ENCODE measurements around the gene TCF12.

Gene TCF12

DNA sequence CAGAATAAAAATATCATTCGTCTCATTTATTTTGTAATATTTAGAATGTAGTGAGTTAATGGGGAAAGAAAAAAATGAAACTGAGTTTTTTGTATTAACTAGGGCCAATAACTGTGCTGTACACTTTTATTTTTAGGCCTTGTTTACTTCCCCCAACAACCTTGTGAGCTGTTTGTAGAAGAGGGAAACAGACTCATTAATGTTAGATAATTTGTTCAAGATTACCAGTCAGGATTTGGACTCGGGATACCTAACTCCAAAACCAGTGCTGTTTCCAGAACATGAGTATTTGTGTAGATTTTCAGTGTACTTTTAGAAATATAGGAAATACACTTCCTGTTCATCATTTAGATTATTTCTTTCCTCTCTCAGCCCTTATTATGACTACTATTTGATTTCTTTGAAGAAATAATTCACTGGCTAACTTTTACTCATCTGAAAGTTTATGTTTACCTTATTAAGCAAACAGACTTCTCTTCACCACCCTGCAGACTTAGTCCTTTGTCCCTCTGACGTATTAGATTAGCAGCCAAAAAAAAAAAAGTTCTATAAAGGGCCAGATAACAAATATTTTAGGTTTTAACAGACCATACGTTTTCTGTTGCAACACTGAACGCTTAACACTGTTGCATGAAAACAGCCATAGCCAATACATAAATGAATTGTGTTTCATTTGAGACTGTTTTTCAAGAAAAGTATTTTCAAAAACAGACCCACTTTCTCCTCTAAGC is 265.3 kb downstream of the TCF12 start:
- Mint-ChIP-seq H3K27me3 (no peaks in the 10 kb centered on the region), H3K36me3 (ENCODE audit: low read depth) (peaks cover 30% of the 10 kb centered on the region), H3K4me1 (no peaks in the 10 kb centered on the region), H3K27ac (no peak overlapping the region), H3K4me3 (no peak overlapping the region), H3K9me3 (peaks cover 11% of the 10 kb centered on the region)
- no peak for ATAC-seq
- DNase-seq, result no peak

DNA sequence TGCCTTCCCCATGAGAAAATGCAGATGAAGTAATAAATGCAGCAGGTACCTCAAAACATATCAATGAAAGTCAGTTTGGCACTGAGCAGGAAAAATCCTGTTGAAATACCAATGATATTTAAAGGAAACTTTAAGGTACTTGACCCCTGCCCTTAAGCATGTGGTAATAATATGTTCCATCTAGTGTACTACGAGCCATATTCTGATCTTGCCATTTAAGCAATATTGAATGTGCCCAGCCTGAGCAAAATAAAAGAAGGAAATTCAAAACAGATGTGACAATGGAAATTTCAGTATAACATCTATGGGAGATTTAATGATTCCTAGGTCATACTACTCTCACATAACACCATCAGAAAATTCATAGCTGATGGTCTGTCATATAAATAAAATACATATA is 266.1 kb downstream of the TCF12 start:
- H3K4me1 Mint-ChIP-seq, result no peaks in the 10 kb centered on the region
- no peak for DNase-seq

DNA sequence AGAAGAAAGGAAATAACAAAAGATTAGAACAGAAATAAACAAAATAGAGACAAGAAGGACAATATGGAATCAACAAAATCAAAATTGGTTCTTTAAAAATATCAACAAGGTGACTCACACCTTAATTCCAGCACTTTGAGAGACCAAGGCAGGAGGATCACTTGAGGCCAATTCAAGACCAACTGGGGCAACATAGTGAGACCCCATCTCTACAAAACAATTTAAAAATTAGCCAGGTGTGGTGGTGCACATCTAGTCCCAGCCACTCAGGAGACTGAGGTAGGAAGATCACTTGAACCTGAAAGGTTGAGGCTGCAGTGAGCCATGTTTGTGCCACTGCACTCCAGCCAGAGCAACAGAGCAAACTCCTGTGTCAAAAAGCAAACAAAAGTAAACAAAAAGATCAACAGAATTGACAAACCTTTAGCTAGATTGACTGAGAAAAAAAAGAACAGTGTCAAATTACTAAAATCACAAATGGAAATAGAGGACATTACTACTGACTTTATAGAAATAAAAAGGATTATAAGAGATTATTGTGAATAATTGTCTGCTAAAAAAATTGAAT is 267.1 kb downstream of the TCF12 start:
- no peak for DNase-seq
- no peaks in the 10 kb centered on the region for H3K4me1 Mint-ChIP-seq
- no peak for ATAC-seq
- no peak overlapping the region for H3K4me3 Mint-ChIP-seq
- peaks cover 11% of the 10 kb centered on the region for H3K9me3 Mint-ChIP-seq
- no peaks in the 10 kb centered on the region for H3K27me3 Mint-ChIP-seq
- peaks cover 30% of the 10 kb centered on the region for H3K36me3 Mint-ChIP-seq (ENCODE audit: low read depth)
- H3K27ac Mint-ChIP-seq, result no peak overlapping the region

More for the DNA sequence above, 266.1 kb downstream of the TCF12 start:
- no peak for ATAC-seq
- no peak overlapping the region for H3K4me3 Mint-ChIP-seq
- no peaks in the 10 kb centered on the region for H3K27me3 Mint-ChIP-seq
- no peak overlapping the region for H3K27ac Mint-ChIP-seq
- peaks cover 30% of the 10 kb centered on the region for H3K36me3 Mint-ChIP-seq (ENCODE audit: low read depth)
- H3K9me3 Mint-ChIP-seq, result peaks cover 11% of the 10 kb centered on the region

DNA sequence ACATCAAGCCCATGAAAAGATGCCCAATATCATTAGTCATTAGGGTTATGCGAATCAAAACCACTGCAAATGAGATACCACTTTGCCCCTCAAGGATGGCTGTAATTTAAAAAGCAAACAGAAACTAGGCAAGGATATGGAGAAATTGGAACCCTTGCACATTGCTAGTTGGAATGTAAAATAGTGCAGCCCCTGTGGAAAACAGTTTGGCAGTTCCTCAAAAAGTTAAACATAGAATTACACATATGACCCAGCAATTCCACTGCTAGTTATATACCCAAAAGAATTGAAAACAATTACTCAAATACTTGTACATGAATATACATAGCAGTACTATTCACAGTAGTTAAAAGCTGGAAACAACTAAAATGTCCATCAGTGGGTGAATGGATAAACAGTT is 271.0 kb downstream of the TCF12 start:
- H3K27ac Mint-ChIP-seq, result no peak overlapping the region
- H3K36me3 Mint-ChIP-seq (ENCODE audit: low read depth), result peaks cover 38% of the 10 kb centered on the region
- DNase-seq, result no peak
- peaks cover 11% of the 10 kb centered on the region for H3K9me3 Mint-ChIP-seq
- H3K4me3 Mint-ChIP-seq, result no peak overlapping the region
- no peaks in the 10 kb centered on the region for H3K27me3 Mint-ChIP-seq
- no peak for ATAC-seq
- no peaks in the 10 kb centered on the region for H3K4me1 Mint-ChIP-seq

DNA sequence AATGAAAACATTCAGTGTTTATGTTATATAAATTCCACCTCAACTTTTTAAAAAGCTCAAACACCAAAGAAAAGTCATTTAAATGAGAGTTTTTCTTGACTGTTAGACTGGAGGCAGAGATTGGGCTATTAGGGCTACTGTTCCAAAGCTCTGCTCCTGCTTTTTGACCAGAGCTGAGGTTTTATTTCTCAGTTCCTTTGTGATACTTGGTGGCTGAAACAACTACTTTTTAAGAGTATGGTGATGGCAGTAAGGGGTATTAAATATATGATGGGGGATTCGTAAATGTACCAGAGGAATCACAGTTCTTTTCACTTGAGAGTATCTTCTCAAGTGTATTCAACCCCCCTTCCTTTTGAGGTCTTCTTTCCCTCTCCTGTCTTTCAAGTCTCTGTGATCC is 271.8 kb downstream of the TCF12 start:
- ATAC-seq, result no peak
- no peak for DNase-seq
- Mint-ChIP-seq H3K4me3 (no peak overlapping the region), H3K27ac (no peak overlapping the region), H3K27me3 (no peaks in the 10 kb centered on the region), H3K9me3 (peaks cover 9% of the 10 kb centered on the region), H3K4me1 (no peaks in the 10 kb centered on the region), H3K36me3 (ENCODE audit: low read depth) (peaks cover 37% of the 10 kb centered on the region)

DNA sequence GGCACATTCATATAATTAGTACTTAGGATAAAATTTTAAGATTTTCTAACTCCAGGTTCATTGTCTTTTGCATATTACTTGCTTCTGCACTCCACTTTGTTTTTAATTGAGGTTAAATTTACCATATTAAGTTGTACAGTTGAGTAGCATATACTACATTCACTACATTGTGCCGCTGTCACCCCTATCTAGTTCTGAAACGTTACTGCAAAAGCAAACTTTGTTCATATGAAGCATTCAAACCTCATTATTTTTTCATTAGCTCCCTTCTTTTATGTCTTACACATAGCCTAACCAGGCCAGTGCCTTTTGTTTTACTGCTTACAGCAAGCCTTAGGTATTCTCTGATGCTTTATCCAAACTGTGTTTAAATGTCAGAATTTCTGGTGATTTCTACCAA is 274.7 kb downstream of the TCF12 start:
- no peaks in the 10 kb centered on the region for H3K4me1 Mint-ChIP-seq
- no peak overlapping the region for H3K4me3 Mint-ChIP-seq
- H3K27me3 Mint-ChIP-seq, result no peaks in the 10 kb centered on the region
- DNase-seq (no peak), ATAC-seq (no peak)
- peaks cover 25% of the 10 kb centered on the region for H3K36me3 Mint-ChIP-seq (ENCODE audit: low read depth)
- no peak overlapping the region for H3K27ac Mint-ChIP-seq
- no peaks in the 10 kb centered on the region for H3K9me3 Mint-ChIP-seq

DNA sequence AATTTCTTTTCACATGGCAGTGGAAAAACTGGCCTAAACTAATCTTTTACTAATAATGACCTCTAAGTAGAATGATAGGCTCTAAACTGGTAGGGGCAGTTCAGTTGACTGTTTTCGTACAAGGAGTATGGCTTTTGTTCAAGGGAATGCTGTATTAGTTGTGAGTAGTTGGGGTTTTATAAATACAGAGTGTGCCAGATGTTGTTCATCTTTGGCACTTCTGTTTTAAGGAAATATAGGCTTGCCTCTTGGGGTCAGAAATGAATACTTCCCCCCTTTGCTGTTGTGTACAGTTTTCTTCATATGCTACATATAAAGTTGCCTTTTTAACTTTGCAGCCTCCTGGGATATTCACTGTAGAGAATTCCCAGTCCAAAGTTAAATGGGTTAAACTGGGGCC is 276.9 kb downstream of the TCF12 start:
- no peak overlapping the region for H3K27ac Mint-ChIP-seq
- DNase-seq, result no peak
- no peaks in the 10 kb centered on the region for H3K9me3 Mint-ChIP-seq
- no peaks in the 10 kb centered on the region for H3K4me1 Mint-ChIP-seq
- no peak for ATAC-seq
- peaks cover 25% of the 10 kb centered on the region for H3K36me3 Mint-ChIP-seq (ENCODE audit: low read depth)
- no peak overlapping the region for H3K4me3 Mint-ChIP-seq
- H3K27me3 Mint-ChIP-seq, result no peaks in the 10 kb centered on the region

DNA sequence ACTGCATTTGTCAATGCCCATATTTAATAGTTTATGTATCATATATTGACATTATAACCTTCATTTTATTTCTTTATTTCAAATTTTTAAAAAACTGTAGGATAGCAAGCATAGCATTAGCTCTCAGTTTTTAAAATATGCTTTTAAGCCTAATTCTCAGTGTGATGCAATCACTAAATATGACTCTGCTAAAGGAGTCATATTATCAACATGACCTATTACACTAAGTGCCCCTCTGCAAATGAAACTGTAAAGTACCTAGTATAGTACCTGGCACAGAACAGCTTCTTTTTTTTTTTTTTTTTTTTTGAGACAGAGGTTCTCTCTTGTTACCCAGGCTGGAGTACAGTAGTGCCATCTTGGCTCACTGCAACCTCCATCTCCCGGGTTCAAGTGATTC is 278.4 kb downstream of the TCF12 start:
- no peak for DNase-seq
- H3K4me1 Mint-ChIP-seq, result no peaks in the 10 kb centered on the region
- peaks cover 26% of the 10 kb centered on the region for H3K36me3 Mint-ChIP-seq (ENCODE audit: low read depth)
- no peak overlapping the region for H3K4me3 Mint-ChIP-seq
- H3K27me3 Mint-ChIP-seq, result no peaks in the 10 kb centered on the region
- no peak for ATAC-seq
- no peak overlapping the region for H3K27ac Mint-ChIP-seq
- no peaks in the 10 kb centered on the region for H3K9me3 Mint-ChIP-seq

DNA sequence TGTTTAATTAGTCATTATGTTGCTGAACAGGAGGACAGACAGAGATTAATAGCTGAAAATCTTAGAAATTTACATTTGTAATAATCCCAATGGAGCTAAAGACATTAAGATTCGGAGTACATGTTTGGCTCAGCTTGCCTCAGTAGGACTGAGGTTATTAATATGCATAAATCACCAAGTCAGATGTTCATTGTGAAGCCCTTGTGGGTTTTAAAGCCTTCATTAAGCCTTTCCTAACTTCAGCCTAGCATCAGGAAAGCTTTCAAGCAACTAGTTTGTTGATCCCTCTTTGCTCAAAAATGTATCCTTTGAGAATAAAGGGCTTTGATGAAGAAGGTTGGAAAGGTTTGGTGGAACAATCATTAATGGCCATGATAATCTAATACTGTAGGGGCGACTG is 279.7 kb downstream of the TCF12 start:
- no peak for DNase-seq
- no peaks in the 10 kb centered on the region for H3K9me3 Mint-ChIP-seq
- H3K4me3 Mint-ChIP-seq, result no peak overlapping the region
- H3K27me3 Mint-ChIP-seq, result no peaks in the 10 kb centered on the region
- peaks cover 19% of the 10 kb centered on the region for H3K36me3 Mint-ChIP-seq (ENCODE audit: low read depth)
- H3K27ac Mint-ChIP-seq, result no peak overlapping the region
- ATAC-seq, result no peak
- no peaks in the 10 kb centered on the region for H3K4me1 Mint-ChIP-seq

DNA sequence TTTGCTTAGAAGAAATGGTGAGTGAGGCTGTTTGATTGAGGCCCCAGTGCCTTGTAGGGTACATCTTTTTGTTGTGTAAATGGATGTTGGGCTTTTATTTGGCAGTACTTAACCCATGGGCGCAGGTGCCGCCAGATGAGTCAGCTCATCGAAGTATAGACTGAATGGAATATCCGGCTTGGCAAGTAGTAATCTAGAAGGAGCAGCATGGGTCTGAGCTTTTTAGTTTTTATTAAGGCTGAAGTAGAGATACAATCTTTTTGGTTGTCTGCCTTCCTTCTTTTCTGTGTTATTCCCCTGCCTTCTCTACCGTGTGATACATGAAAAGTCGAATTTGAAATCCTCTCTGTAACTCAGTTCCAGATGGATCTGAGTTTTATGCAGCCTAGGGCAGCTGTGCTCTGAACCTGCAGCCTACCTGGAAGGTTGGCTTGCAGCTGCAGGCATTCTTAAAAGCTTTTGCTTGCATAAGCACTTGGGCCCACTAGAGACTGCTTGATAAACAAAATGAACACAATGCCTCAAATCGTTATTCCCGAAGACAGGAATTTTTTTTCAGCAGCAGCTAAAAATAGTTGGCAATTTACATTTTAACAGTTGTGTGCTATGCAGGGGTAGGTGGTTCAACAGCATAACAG is 280.3 kb downstream of the TCF12 start:
- DNase-seq (no peak), ATAC-seq (no peak)
- Mint-ChIP-seq H3K4me3 (no peak overlapping the region), H3K9me3 (no peaks in the 10 kb centered on the region), H3K36me3 (ENCODE audit: low read depth) (peaks cover 14% of the 10 kb centered on the region), H3K27ac (no peak overlapping the region), H3K4me1 (no peaks in the 10 kb centered on the region), H3K27me3 (no peaks in the 10 kb centered on the region)

DNA sequence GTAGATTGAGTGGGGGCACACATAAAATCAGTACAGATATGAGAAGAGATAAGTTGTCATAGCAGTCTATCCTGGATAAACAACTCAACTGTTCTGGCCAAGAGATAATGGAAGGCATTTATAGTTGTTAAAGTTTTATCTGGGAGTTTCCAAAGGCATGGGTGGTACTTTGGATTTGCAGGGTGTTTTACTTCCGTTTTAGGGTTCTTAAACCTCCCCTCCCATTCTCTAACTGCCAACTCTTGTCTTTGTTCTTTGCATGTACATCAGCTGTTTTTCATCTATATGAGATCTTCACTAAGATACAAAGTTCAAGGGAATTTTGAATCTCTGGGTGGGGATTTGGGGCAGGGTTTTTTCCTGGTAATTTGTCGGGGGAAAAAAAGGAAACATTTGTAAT is 283.1 kb downstream of the TCF12 start:
- Mint-ChIP-seq H3K27ac (no peak overlapping the region), H3K9me3 (no peaks in the 10 kb centered on the region), H3K4me3 (no peak overlapping the region)

DNA sequence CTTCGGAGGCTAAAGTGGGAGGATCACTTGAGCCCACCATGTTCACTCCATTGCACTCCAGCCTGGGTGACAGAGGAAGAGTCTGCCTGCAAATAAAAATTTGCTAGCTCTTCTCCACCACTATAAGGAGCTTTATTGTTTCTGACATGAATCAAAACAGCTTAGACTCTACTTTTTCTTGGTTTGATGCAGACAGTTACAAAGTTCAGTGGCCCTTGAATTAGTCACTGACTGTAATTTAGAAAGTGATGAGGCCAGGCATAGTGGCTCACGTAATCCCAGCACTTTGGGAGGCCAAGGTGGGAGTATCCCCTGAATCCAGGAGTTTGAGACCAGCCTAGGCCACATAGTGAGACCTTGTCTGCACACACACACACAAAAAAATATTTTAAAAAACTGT is 285.5 kb downstream of the TCF12 start:
- H3K27me3 Mint-ChIP-seq, result no peaks in the 10 kb centered on the region
- H3K36me3 Mint-ChIP-seq (ENCODE audit: low read depth), result peaks cover 3% of the 10 kb centered on the region
- H3K9me3 Mint-ChIP-seq, result no peaks in the 10 kb centered on the region
- ATAC-seq (no peak), DNase-seq (no peak)
- no peaks in the 10 kb centered on the region for H3K4me1 Mint-ChIP-seq
- no peak overlapping the region for H3K4me3 Mint-ChIP-seq
- H3K27ac Mint-ChIP-seq, result no peak overlapping the region

More for the DNA sequence above, 283.1 kb downstream of the TCF12 start:
- Mint-ChIP-seq H3K36me3 (ENCODE audit: low read depth) (peaks cover 8% of the 10 kb centered on the region), H3K27me3 (no peaks in the 10 kb centered on the region), H3K4me1 (no peaks in the 10 kb centered on the region)
- ATAC-seq (no peak), DNase-seq (no peak)

DNA sequence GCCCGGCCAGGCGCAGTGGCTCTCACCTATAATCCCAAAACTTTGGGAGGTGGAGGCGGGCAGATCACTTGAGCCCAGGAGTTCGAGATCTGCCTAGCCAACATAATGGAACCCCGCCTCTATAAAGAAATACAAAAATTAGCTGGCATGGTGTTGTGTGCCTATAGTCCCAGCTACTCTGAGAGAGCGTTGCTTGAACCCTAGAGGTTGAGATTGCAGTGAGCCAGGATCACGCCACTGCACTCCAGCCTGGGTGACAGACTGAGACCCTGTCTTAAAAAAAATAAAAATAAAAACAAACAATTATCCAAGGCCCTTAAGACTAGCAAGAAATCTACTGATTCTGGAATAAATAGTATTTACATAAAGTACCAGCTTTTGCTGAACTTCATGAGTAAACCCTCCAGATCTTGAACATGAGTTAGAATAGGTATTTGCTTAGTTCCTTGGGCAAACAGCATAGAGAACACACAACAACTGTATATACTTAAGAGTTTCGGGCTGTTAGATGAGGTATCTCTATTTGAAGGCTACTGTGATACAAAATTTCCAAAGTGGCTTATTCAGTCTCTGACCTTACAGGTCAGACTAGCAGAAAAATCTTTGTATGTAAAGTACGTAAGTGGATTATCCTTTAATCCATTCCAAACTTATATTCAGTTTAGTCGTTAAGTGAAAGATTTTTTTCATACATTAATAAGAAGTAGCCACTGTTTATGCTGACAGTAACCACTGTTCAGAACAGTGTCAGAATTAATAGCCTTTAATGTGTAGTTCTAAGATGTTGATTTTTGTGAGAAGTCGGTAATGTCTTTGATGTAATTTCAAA is 286.8 kb downstream of the TCF12 start:
- no peak overlapping the region for H3K4me3 Mint-ChIP-seq
- H3K27me3 Mint-ChIP-seq, result no peaks in the 10 kb centered on the region
- ATAC-seq (no peak), DNase-seq (no peak)
- H3K4me1 Mint-ChIP-seq, result no peaks in the 10 kb centered on the region
- H3K27ac Mint-ChIP-seq, result no peak overlapping the region
- H3K9me3 Mint-ChIP-seq, result no peaks in the 10 kb centered on the region
- H3K36me3 Mint-ChIP-seq (ENCODE audit: low read depth), result peaks cover 3% of the 10 kb centered on the region

DNA sequence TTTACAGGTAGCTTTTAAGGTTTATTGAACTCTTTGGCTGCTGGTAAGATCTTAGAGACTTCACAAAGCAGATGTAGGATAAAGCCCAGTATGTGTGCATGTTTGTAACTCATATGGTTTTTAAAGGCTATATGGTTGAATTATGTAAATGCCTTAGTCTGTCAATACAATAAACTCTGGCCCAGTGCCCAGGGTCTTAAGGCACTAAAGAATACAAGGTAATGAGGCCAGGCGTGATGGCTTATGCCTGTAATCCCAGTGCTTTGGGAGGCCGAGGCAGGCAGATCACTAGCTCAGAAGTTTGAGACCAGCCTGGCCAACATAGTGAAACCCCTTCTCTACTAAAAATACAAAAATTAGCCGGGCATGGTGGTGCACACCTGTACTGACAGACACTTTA is 287.6 kb downstream of the TCF12 start:
- H3K4me3 Mint-ChIP-seq, result no peak overlapping the region
- H3K4me1 Mint-ChIP-seq, result no peaks in the 10 kb centered on the region
- H3K36me3 Mint-ChIP-seq (ENCODE audit: low read depth), result peaks cover 3% of the 10 kb centered on the region
- ATAC-seq (no peak), DNase-seq (no peak)
- no peaks in the 10 kb centered on the region for H3K9me3 Mint-ChIP-seq
- H3K27ac Mint-ChIP-seq, result no peak overlapping the region
- no peaks in the 10 kb centered on the region for H3K27me3 Mint-ChIP-seq

DNA sequence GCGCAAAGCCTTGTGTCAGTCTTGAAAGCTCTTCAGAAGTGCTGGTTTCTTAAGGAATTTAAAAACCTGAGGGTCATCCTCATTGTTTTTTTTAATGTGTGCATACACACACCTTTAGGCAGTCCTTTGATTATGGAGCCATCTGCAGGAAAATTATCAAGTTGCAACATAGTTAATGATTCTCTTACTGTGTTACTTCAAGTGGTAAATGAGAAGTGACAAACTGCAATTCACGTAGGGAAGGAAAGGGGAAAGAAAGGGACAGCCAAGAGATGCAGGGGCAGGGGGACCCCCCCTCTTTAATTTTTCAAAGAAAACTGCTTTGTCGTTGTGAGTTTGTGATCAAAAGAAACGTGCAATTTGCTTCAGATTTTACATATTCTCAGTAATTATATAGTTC is 295.4 kb downstream of the TCF12 start:
- no peak for ATAC-seq
- DNase-seq, result no peak
- Mint-ChIP-seq H3K4me3 (no peak overlapping the region), H3K27me3 (no peaks in the 10 kb centered on the region), H3K9me3 (no peaks in the 10 kb centered on the region), H3K4me1 (peaks cover 18% of the 10 kb centered on the region), H3K27ac (no peak overlapping the region), H3K36me3 (ENCODE audit: low read depth) (no peaks in the 10 kb centered on the region)

All from activated naive CD8-positive, alpha-beta T cell treated with anti-CD3 and anti-CD28 coated beads, Interleukin-2, amount 50 U/mL, for 24 hours (primary cell).